HUES48 (cell line): ENCODE data around the gene MAP4K1.
A peak's percentile ranks its signal among the peaks of the same experiment; 100 is the strongest.
"Not testable (repeated sequence)": the region's sequence is repeated elsewhere in the genome, so short reads cannot be mapped to it uniquely, and the experiment has no call there.

Source experiments
- H3K27ac ChIP-seq: one replicate; pipeline ENCODE4 v1.7.0; 2013; ENCODE audit warnings: low read depth, low read length, inconsistent platforms
- H3K27me3 ChIP-seq: 2 replicates; pipeline ENCODE4 v1.6.1; 2013; ENCODE audit warnings: mild to moderate bottlenecking, low read length; ENCODE audit not compliant: control insufficient read depth, insufficient read depth
- H3K36me3 ChIP-seq: 2 replicates; pipeline ENCODE4 v1.6.1; 2013; ENCODE audit warnings: low read length; ENCODE audit not compliant: control insufficient read depth, insufficient read depth
- H3K4me1 ChIP-seq: 2 replicates; pipeline ENCODE4 v1.6.1; 2013; ENCODE audit warnings: mild to moderate bottlenecking, low read length; ENCODE audit not compliant: control insufficient read depth, insufficient read depth
- H3K4me3 ChIP-seq: 2 replicates; pipeline ENCODE4 v1.5.1; 2013; ENCODE audit warnings: mild to moderate bottlenecking, low read depth, low read length
- H3K9ac ChIP-seq: 2 replicates; pipeline ENCODE4 v1.6.1; 2013; ENCODE audit warnings: mild to moderate bottlenecking, low read depth, low read length, moderate library complexity
- H3K9me3 ChIP-seq: 2 replicates; pipeline ENCODE4 v1.6.1; 2013; ENCODE audit warnings: low read length; ENCODE audit not compliant: control insufficient read depth, insufficient read depth

The MAP4K1 gene

DNA sequence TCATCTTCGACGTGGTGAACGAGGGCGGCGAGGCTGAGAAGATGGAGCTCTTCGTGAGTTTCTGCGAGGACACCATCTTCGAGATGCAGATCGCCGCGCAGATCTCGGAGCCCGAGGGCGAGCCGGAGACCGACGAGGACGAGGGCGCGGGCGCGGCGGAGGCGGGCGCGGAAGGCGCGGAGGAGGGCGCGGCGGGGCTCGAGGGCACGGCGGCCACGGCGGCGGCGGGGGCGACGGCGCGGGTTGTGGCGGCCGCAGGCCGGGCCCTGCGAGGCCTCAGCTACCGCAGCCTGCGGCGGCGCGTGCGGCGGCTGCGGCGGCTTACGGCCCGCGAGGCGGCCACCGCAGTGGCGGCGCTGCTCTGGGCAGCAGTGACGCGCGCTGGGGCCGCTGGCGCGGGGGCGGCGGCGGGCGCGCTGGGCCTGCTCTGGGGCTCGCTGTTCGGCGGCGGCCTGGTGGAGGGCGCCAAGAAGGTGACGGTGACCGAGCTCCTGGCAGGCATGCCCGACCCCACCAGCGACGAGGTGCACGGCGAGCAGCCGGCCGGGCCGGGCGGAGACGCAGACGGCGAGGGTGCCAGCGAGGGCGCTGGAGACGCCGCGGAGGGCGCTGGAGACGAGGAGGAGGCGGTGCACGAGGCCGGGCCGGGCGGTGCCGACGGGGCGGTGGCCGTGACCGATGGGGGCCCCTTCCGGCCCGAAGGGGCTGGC lies 52.6 kb downstream of the MAP4K1 start:
- no peaks in the 10 kb centered on the region for H3K9me3 ChIP-seq
- peaks cover 17% of the 10 kb centered on the region for H3K27me3 ChIP-seq
- no peaks in the 10 kb centered on the region for H3K4me1 ChIP-seq
- no peak overlapping the region for H3K27ac ChIP-seq
- peaks cover 10% of the 10 kb centered on the region; the same call in 1 of the 2 replicates for H3K36me3 ChIP-seq
- peak overlapping the region; percentile 34; the same call in 1 of the 2 replicates for H3K4me3 ChIP-seq
- H3K9ac ChIP-seq = no peak overlapping the region

DNA sequence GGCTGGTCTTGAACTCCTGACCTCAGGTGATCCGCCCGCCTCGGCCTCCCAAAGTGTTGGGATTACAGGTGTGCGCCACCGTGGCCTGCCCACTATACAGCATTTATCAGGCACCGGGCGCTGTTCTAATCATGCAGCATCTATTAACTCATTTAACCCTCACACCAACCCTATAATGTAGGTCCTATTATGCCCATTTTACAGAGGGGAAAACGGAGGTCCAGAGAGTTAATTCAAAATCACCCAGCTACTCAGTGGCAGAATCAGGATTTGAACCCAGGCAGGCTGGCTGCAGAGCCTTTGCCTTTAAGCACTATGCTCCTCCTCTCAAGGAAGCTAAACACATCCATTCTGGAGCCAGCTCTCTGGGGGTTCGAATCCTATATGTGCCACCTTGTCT lies 54.3 kb downstream of the MAP4K1 start:
- no peaks in the 10 kb centered on the region for H3K9me3 ChIP-seq
- peaks cover 10% of the 10 kb centered on the region; the same call in 1 of the 2 replicates for H3K36me3 ChIP-seq

DNA sequence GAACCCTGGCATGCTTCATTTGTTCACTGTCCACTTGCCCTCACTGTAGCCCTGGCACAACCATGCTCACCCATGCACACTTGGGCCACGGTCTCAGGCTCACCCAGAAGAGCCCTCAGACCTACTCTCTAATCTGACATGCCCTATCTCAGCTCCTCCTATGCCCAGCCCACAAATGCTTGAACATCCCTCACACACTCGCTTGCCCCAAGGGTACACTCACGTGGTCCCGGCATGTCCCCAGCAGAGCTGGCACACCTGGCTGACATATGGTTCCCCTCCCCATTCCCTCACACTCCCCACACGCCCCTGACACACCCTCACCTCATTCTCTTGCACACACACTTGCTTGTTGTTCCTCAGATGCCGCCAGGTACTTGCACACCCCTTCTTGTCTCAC lies 55.7 kb downstream of the MAP4K1 start:
- Histone ChIP-seq H3K27me3 (peaks cover 17% of the 10 kb centered on the region), H3K4me3 (no peak overlapping the region), H3K4me1 (no peaks in the 10 kb centered on the region), H3K9ac (no peak overlapping the region), H3K36me3 (peaks cover 10% of the 10 kb centered on the region; the same call in 1 of the 2 replicates), H3K27ac (no peak overlapping the region), H3K9me3 (no peaks in the 10 kb centered on the region)

More for the DNA sequence above, 54.3 kb downstream of the MAP4K1 start:
- Histone ChIP-seq H3K4me1 (no peaks in the 10 kb centered on the region), H3K27me3 (peaks cover 17% of the 10 kb centered on the region), H3K4me3 (no peak overlapping the region), H3K9ac (no peak overlapping the region), H3K27ac (no peak overlapping the region)

DNA sequence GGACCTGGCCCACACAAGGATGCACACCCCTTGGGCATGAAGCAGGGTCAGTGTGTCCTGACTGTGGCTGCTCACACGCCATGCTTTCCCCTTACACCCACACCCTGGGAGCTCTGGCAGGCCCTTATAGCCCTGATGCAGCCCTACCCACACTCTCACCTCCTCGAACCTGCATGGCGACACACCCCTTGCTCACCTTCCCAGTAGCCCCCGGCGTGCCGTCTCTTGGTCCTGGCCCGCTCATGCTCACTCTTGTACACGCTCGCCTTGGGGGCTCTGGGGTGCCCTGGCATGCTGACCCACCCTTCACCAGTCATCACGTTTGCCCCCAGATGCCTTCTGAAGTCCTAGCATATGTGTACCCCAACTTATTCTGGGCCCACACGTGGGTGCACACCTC lies 56.1 kb downstream of the MAP4K1 start:
- Histone ChIP-seq H3K4me3 (no peak overlapping the region), H3K4me1 (no peaks in the 10 kb centered on the region), H3K27ac (no peak overlapping the region), H3K27me3 (peaks cover 17% of the 10 kb centered on the region), H3K9ac (no peak overlapping the region), H3K36me3 (peaks cover 10% of the 10 kb centered on the region; the same call in 1 of the 2 replicates), H3K9me3 (no peaks in the 10 kb centered on the region)

DNA sequence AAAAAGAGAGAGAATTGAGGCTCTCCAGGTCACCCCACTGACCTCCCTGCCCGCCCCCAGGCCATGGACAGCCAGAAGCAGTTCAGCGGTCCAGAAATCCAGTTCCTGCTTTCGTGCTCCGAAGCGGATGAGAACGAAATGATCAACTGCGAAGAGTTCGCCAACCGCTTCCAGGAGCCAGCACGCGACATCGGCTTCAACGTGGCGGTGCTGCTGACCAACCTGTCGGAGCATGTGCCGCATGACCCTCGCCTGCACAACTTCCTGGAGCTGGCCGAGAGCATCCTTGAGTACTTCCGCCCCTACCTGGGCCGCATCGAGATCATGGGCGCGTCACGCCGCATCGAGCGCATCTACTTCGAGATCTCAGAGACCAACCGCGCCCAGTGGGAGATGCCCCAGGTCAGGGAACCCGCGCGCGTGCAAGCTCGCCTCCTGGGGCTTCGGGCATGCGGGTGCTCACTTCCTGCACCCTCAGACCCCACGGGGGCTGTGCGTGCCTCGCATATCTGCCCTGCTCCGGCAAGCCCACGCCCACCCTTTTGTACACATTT lies 56.6 kb downstream of the MAP4K1 start:
- Histone ChIP-seq H3K27ac (no peak overlapping the region), H3K36me3 (peaks cover 10% of the 10 kb centered on the region; the same call in 1 of the 2 replicates), H3K4me1 (no peaks in the 10 kb centered on the region), H3K9ac (no peak overlapping the region), H3K4me3 (no peak overlapping the region), H3K27me3 (peaks cover 17% of the 10 kb centered on the region), H3K9me3 (no peaks in the 10 kb centered on the region)

DNA sequence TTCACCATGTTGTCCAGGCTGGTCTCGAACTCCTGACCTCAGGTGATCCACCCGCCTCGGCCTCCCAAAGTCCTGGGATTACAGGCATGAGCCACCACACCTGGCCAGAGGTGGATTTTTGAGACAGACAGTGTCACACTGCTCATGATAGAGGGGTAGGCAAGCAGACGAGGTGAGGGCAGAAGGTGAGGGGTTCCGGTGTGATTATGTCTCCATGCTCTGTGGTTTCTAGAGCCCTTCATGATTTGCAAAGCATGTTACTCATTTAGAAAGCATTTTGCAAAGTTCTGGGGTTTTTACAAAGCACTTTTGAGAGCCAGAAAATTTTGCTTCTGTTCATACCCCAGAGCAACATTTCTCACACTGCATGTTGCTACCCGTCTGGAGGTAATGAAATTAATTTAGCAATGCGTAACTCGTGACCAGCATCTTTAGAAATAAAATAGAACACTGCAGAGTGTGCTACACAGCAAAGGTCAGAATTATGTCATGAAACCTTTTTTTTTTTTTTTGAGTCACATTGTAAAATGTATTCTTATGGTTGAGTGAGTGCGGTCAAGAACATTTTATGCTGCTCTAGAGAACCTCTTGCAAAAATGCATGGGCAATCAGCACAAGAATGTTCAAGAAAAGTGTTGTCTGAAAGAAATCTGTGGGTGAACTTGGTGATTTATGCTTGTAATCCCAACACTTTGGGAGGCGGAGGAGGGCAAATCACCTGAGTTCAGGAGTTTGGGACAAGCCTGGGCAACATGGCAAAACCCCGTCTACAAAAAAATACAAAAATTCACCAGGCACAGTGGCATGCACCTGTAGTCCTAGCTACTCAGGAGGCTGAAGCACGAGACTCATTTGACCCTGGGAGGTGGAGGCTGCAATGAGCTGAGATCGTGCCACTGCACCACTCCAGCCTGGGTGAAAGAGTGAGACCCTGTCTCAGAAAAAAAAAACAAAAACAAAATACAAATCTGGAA lies 58.0 kb downstream of the MAP4K1 start:
- peaks cover 10% of the 10 kb centered on the region for H3K36me3 ChIP-seq

DNA sequence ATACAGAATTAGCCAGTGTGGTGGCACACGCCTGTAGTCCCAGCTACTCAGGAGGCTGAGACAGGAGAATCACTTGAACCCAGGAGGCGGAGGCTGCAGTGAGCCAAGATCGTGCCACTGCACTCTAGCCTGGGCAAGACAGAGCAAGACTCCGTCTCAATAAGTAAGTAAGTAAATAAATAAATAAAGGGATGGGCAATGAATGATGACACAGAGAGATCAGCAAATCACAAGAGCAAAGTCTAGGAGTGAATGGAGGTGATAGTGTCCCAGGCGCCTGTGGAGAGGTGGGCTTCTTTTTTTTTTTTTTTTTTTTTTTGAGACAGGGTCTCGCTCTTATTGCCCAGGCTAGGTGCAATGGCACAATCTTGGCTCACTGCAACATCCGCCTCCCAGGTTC lies 58.8 kb downstream of the MAP4K1 start:
- not testable (repeated sequence) for H3K27ac ChIP-seq, H3K27me3 ChIP-seq, H3K4me3 ChIP-seq, H3K4me1 ChIP-seq, H3K9ac ChIP-seq, H3K9me3 ChIP-seq
- peaks cover 11% of the 10 kb centered on the region for H3K36me3 ChIP-seq

More for the DNA sequence above, 58.0 kb downstream of the MAP4K1 start:
- Histone ChIP-seq H3K9me3 (no peaks in the 10 kb centered on the region), H3K9ac (no peak overlapping the region), H3K27ac (no peak overlapping the region), H3K27me3 (peaks cover 6% of the 10 kb centered on the region), H3K4me3 (no peak overlapping the region), H3K4me1 (no peaks in the 10 kb centered on the region)

DNA sequence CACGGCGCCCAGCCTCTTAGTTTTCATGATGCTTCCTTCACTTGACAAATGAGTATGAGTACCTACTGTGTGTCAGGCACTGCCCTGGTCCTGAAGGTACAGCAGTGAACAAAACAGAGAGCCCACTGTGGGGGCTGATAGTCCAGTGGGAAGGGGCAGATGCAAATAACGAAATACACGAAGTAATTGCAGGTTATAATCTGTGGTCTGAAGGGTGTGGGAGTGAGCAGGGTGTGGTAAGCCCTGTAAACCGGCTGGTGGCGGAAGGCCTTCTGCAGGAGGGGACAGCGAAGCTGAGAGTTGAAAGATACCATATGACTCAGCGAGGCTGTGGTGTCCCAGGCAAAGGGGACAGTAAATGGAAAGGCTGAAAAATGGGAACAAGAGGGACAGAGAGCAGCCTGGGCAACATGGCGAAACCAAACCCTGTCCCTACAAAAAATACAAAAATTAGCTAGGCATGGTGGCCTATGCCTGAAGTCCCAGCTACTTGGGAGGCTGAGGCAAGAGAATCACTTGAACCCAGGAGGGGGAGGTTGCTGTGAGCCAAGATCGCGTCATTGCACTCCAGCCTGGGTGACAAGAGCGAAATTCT lies 60.5 kb downstream of the MAP4K1 start:
- no peaks in the 10 kb centered on the region for H3K9me3 ChIP-seq
- H3K27me3 ChIP-seq = no peaks in the 10 kb centered on the region
- peaks cover 13% of the 10 kb centered on the region for H3K36me3 ChIP-seq
- no peak overlapping the region for H3K9ac ChIP-seq
- H3K4me1 ChIP-seq = no peaks in the 10 kb centered on the region
- no peak overlapping the region for H3K4me3 ChIP-seq
- no peak overlapping the region for H3K27ac ChIP-seq

DNA sequence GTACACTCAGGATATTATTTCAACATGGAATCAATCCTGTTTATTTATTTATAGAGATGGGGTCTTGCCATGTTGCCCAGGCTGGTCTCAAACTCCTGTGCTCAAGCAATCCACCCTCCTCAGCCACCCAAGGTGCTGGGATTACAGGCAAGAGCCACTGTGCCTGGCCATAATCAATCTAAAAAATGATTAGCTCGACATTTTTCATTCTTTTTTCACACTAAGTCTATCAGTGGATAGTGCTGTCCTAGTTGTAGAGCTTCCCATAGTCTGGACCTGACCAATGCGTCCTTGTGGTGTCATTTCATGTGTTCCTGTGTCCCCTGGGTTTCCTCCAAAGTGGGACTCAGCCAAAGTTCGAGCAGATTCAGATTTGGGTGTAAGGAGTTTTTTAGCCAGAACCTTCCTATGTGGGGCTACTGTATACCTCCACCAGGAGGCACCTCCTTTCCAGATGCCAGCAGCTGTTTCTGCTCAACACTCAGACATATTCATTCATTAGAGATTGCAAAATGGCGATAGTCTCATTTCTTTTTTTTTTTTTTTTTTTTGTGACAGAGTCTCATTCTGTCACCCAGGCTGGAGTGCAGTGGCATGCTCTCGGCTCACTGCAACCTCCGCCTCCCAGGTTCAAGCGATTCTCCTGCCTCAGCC lies 61.1 kb downstream of the MAP4K1 start:
- H3K27ac ChIP-seq = no peak overlapping the region
- H3K27me3 ChIP-seq = no peaks in the 10 kb centered on the region
- no peak overlapping the region for H3K9ac ChIP-seq
- no peak overlapping the region for H3K4me3 ChIP-seq
- H3K36me3 ChIP-seq = peaks cover 7% of the 10 kb centered on the region
- no peaks in the 10 kb centered on the region for H3K4me1 ChIP-seq
- H3K9me3 ChIP-seq = no peaks in the 10 kb centered on the region

DNA sequence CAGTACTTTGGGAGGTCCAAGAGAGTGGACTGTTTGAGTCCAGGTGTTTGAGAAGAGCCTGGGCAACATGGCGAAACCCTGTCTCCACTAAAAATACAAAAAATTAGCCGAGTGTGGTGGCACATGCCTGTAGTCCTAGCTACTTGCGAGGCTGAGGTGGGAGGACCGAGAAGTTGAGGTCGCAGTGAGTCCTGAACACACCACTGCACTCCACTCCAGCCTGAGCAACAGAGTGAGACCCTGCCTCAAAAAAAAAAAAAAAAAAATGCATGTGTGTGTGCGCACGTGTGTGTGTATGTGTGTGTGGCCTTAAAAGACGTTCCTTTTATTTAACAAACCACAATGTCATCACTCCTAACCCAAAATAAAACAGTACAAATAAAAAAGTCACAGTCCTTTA lies 62.6 kb downstream of the MAP4K1 start:
- H3K4me1 ChIP-seq = no peaks in the 10 kb centered on the region

More for the DNA sequence above, 62.6 kb downstream of the MAP4K1 start:
- H3K27me3 ChIP-seq = no peaks in the 10 kb centered on the region
- no peaks in the 10 kb centered on the region for H3K9me3 ChIP-seq
- no peak overlapping the region for H3K9ac ChIP-seq
- H3K4me3 ChIP-seq = no peak overlapping the region
- peaks cover 5% of the 10 kb centered on the region for H3K36me3 ChIP-seq
- no peak overlapping the region for H3K27ac ChIP-seq
